HEK293 (cell line): ENCODE data around the gene CSNK1E.

Source experiments
- CTCF ChIA-PET: fragments of 350-600 bp; formaldehyde crosslinking; extraction: SDS; loops from one replicate; lab custom pipeline; 2021; ENCODE audit warnings: antibody characterized with exemption; lab: Yijun Ruan, JAX
- POLR2A ChIA-PET: fragments of 300-600 bp; formaldehyde crosslinking; extraction: SDS; loops from one replicate; lab custom pipeline; 2020; ENCODE audit warnings: antibody characterized with exemption, inconsistent platforms; lab: Yijun Ruan, JAX
- H3K27ac ChIP-seq: fragments of 200-500 bp; sonication (Bioruptor generic); 2 replicates; pipeline ENCODE4 v1.5.1; 2014; ENCODE audit warnings: low read depth, low read length, control low read depth, inconsistent platforms; ENCODE audit errors: extremely low read depth
- H3K36me3 ChIP-seq, 2 experiments: fragments of 200-500 bp in 1 of 2; sonication (Bioruptor generic) in 1 of 2; 1 replicate in 1 of 2; 2 replicates in 1 of 2; pipeline ENCODE4 v1.5.1; 2014 to 2017; ENCODE audit warnings: inconsistent platforms in 2 of 2, low read length in 2 of 2; ENCODE audit not compliant: control insufficient read depth in 2 of 2, insufficient read depth in 1 of 2
- H3K4me1 ChIP-seq: fragments of 200-500 bp; sonication (Bioruptor generic); 2 replicates; pipeline ENCODE4 v1.5.1; 2014; ENCODE audit warnings: mild to moderate bottlenecking, low read length, inconsistent platforms; ENCODE audit not compliant: control insufficient read depth, insufficient read depth
- H3K4me3 ChIP-seq: 2 replicates; pipeline ENCODE4 v1.5.1; 2011; ENCODE audit warnings: low read depth, mild to moderate bottlenecking, control low read depth, low read length, moderate library complexity
- H3K9me3 ChIP-seq: fragments of 200-500 bp; sonication (Bioruptor generic); 2 replicates; pipeline ENCODE4 v1.5.1; 2014; ENCODE audit warnings: low read depth, low read length, inconsistent platforms; ENCODE audit not compliant: control insufficient read depth, insufficient read depth
- ATF2 ChIP-seq: fragments of 450-650 bp; formaldehyde crosslinking; IDR thresholded peaks from 2 replicates; pipeline ENCODE4 v1.5.1; 2016; ENCODE audit warnings: missing biosample characterization, missing genetic modification characterization, low read depth
- ELK4 ChIP-seq: IDR thresholded peaks from 2 replicates; pipeline ENCODE4 v1.6.1; 2011; ENCODE audit warnings: mild to moderate bottlenecking, low read depth, low read length, borderline replicate concordance
- GLI2 ChIP-seq: fragments of 450-650 bp; formaldehyde crosslinking; IDR thresholded peaks from 2 replicates; pipeline ENCODE4; 2017; ENCODE audit warnings: missing biosample characterization, missing genetic modification characterization, low read depth, borderline replicate concordance
- OSR2 ChIP-seq: fragments of 450-650 bp; formaldehyde crosslinking; IDR thresholded peaks from 2 replicates; pipeline ENCODE4 v1.5.1; 2016; ENCODE audit warnings: missing biosample characterization, missing genetic modification characterization
- PRDM10 ChIP-seq: fragments of 450-650 bp; formaldehyde crosslinking; IDR thresholded peaks from 2 replicates; pipeline ENCODE4 v1.5.1; 2016; ENCODE audit warnings: missing biosample characterization, missing genetic modification characterization
- PRDM2 ChIP-seq: fragments of 450-650 bp; formaldehyde crosslinking; IDR thresholded peaks from 2 replicates; pipeline ENCODE4 v1.5.1; 2016; ENCODE audit warnings: missing biosample characterization, missing genetic modification characterization, borderline replicate concordance
- SALL2 ChIP-seq: fragments of 450-650 bp; formaldehyde crosslinking; IDR thresholded peaks from 2 replicates; pipeline ENCODE4 v1.5.0; 2017; ENCODE audit warnings: missing biosample characterization, mild to moderate bottlenecking, missing genetic modification characterization, borderline replicate concordance
- SCRT2 ChIP-seq: fragments of 450-650 bp; formaldehyde crosslinking; IDR thresholded peaks from 2 replicates; pipeline ENCODE4 v1.5.1; 2016; ENCODE audit warnings: missing biosample characterization, missing genetic modification characterization
- YY2 ChIP-seq: fragments of 450-650 bp; formaldehyde crosslinking; IDR thresholded peaks from 2 replicates; pipeline ENCODE4 v1.5.1; 2016; ENCODE audit warnings: missing biosample characterization, missing genetic modification characterization
- ZNF133 ChIP-seq: fragments of 450-650 bp; formaldehyde crosslinking; IDR thresholded peaks from 2 replicates; pipeline ENCODE4 v1.5.1; 2016; ENCODE audit warnings: missing biosample characterization, missing genetic modification characterization
- ZNF140 ChIP-seq: fragments of 450-650 bp; formaldehyde crosslinking; IDR thresholded peaks from 2 replicates; pipeline ENCODE4 v1.5.1; 2016; ENCODE audit warnings: missing biosample characterization, missing genetic modification characterization
- ZNF169 ChIP-seq: fragments of 450-650 bp; formaldehyde crosslinking; IDR thresholded peaks from 2 replicates; pipeline ENCODE4 v1.5.1; 2016; ENCODE audit warnings: missing biosample characterization, missing genetic modification characterization
- ZNF184 ChIP-seq: fragments of 450-650 bp; IDR thresholded peaks from 2 replicates; pipeline ENCODE4 v1.5.1; 2018; ENCODE audit warnings: missing biosample characterization, mild to moderate bottlenecking, missing genetic modification characterization
- ZNF19 ChIP-seq: fragments of 450-650 bp; formaldehyde crosslinking; IDR thresholded peaks from 2 replicates; pipeline ENCODE4; 2016; ENCODE audit warnings: missing biosample characterization, missing genetic modification characterization, low read depth
- ZNF521 ChIP-seq: fragments of 450-650 bp; formaldehyde crosslinking; IDR thresholded peaks from 2 replicates; pipeline ENCODE4 v1.5.1; 2017; ENCODE audit warnings: missing biosample characterization, mild to moderate bottlenecking, missing genetic modification characterization
- ZNF639 ChIP-seq: fragments of 450-650 bp; formaldehyde crosslinking; IDR thresholded peaks from 2 replicates; pipeline ENCODE4 v1.5.1; 2016; ENCODE audit warnings: missing biosample characterization, missing genetic modification characterization
- ZNF664 ChIP-seq: fragments of 450-650 bp; formaldehyde crosslinking; IDR thresholded peaks from 2 replicates; pipeline ENCODE4 v1.5.1; 2016; ENCODE audit warnings: missing biosample characterization, missing genetic modification characterization
- ZNF670 ChIP-seq: fragments of 450-650 bp; formaldehyde crosslinking; IDR thresholded peaks from 2 replicates; pipeline ENCODE4 v1.5.1; 2016; ENCODE audit warnings: missing biosample characterization, missing genetic modification characterization, low read depth
- ZNF677 ChIP-seq: fragments of 450-650 bp; IDR thresholded peaks from 2 replicates; pipeline ENCODE4 v1.5.0; 2018; ENCODE audit warnings: missing biosample characterization, mild to moderate bottlenecking, missing genetic modification characterization, moderate library complexity
- ZNF747 ChIP-seq: fragments of 450-650 bp; formaldehyde crosslinking; IDR thresholded peaks from 2 replicates; pipeline ENCODE4 v1.5.1; 2016; ENCODE audit warnings: missing biosample characterization, missing genetic modification characterization
- ZNF792 ChIP-seq: fragments of 450-650 bp; formaldehyde crosslinking; IDR thresholded peaks from 2 replicates; pipeline ENCODE4 v1.5.1; 2016; ENCODE audit warnings: missing biosample characterization, missing genetic modification characterization
- ZNF830 ChIP-seq: fragments of 450-650 bp; IDR thresholded peaks from 2 replicates; pipeline ENCODE4 v1.5.0; 2018; ENCODE audit warnings: missing biosample characterization, missing genetic modification characterization, low read depth, mild to moderate bottlenecking, moderate library complexity

The CSNK1E gene

GRCh38 chr22:38305471-38306448 lies 11.5 kb downstream of the CSNK1E start:
- POLR2A ChIA-PET: interaction anchor here (0.5 to 1.2 kb wide), 6 partner anchors 9 to 230 kb away, joined by 3 to 6 read pairs (median 4); partner anchors contain the start of gene PLA2G6
- CTCF ChIA-PET: interaction anchor here (0.6 to 2.1 kb wide), 9 partner anchors 8 to 191 kb away, joined by 3 to 6 read pairs (median 4); no protein-coding TSS in a partner anchor
- peak overlapping the region; percentile 28; the same call in 1 of the 2 replicates for H3K27ac ChIP-seq
- peaks cover 5% of the 10 kb centered on the region; the same call in 1 of the 2 replicates for H3K4me1 ChIP-seq
- no peak overlapping the region for H3K4me3 ChIP-seq
- H3K36me3 ChIP-seq: peaks cover 21 to 92% of the 10 kb centered on the region in 2 experiments
- no peaks in the 10 kb centered on the region for H3K9me3 ChIP-seq
- 0 out of 2 replicates have a peak, but pooled peaks have one; percentile 27 for TF ChIP-seq PRDM10 (tag by site-specific recombination)
- TF ChIP-seq ZNF792 (tag by site-specific recombination): no peak
- no peak for TF ChIP-seq SCRT2 (tag by site-specific recombination)
- TF ChIP-seq ATF2 (tag by site-specific recombination): no peak
- TF ChIP-seq ZNF19 (tag by site-specific recombination): no peak
- TF ChIP-seq ZNF521 (tag by site-specific recombination): no peak
- no peak for TF ChIP-seq ZNF140 (tag by site-specific recombination)
- TF ChIP-seq OSR2 (tag by site-specific recombination): peak; percentile 71
- no peak for TF ChIP-seq ZNF184 (tag by site-specific recombination)
- no peak for TF ChIP-seq YY2 (tag by site-specific recombination)
- TF ChIP-seq ELK4: no peak
- TF ChIP-seq ZNF677 (tag by site-specific recombination): no peak
- TF ChIP-seq ZNF747: no peak
- no peak for TF ChIP-seq ZNF670
- TF ChIP-seq ZNF133 (tag by site-specific recombination): no peak
- no peak for TF ChIP-seq ZNF830 (tag by site-specific recombination)
- TF ChIP-seq ZNF639 (tag by site-specific recombination): no peak
- no peak for TF ChIP-seq SALL2
- no peak for TF ChIP-seq ZNF169 (tag by site-specific recombination)
- no peak for TF ChIP-seq GLI2 (tag by site-specific recombination)
- no peak for TF ChIP-seq PRDM2 (tag by site-specific recombination)
- peak; percentile 96 for TF ChIP-seq ZNF664 (tag by site-specific recombination)
